Mammary epithelial cell (primary cell): Measurements from ENCODE around the gene OR2T6.
"Not testable (repeated sequence)": the region's sequence is repeated elsewhere in the genome, so short reads cannot be mapped to it uniquely, and the experiment has no call there.

ENCODE experiments used
- EZH2 ChIP-seq: IDR thresholded peaks from 2 replicates; pipeline ENCODE4 v1.6.1; 2012; ENCODE audit warnings: low read length, inconsistent platforms, borderline replicate concordance
- TF ChIP-seq, protein P1 (sequence below), 2 donors: IDR thresholded peaks in 1 of 2; conservative IDR thresholded peaks in 1 of 2; 2 replicates each; pipeline ENCODE4 v1.5.1; 2011 to 2012; ENCODE audit warnings: inconsistent platforms in 2 of 2, low read length in 2 of 2, mild to moderate bottlenecking in 2 of 2, control low read depth in 1 of 2, low read depth in 1 of 2; ENCODE audit not compliant: insufficient read depth in 1 of 2; ENCODE audit errors: extremely low read depth in 1 of 2

GRCh38 chr1:248434913-248435312 lies 59.4 kb downstream of the OR2T6 start:
- TF ChIP-seq, protein P1, sequence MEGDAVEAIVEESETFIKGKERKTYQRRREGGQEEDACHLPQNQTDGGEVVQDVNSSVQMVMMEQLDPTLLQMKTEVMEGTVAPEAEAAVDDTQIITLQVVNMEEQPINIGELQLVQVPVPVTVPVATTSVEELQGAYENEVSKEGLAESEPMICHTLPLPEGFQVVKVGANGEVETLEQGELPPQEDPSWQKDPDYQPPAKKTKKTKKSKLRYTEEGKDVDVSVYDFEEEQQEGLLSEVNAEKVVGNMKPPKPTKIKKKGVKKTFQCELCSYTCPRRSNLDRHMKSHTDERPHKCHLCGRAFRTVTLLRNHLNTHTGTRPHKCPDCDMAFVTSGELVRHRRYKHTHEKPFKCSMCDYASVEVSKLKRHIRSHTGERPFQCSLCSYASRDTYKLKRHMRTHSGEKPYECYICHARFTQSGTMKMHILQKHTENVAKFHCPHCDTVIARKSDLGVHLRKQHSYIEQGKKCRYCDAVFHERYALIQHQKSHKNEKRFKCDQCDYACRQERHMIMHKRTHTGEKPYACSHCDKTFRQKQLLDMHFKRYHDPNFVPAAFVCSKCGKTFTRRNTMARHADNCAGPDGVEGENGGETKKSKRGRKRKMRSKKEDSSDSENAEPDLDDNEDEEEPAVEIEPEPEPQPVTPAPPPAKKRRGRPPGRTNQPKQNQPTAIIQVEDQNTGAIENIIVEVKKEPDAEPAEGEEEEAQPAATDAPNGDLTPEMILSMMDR (conservative IDR thresholded peaks at IDR 0.05 in 1 of 2, IDR thresholded peaks at IDR 0.05 in 1 of 2; ENCODE audit: extremely low read depth in 1 of 2, insufficient read depth in 1 of 2, low read depth in 1 of 2, low read length in 2 of 2) = not testable (repeated sequence)
- TF ChIP-seq EZH2 = not testable (repeated sequence)
